Mesothelial cell of epicardium (in vitro differentiated cells): Measurements from ENCODE around the gene SEMA4D. TPM values are rescaled to one million over a fixed set of nuclear protein-coding genes. Genes with fewer than 3 reads are reported as not detected.

Experiments
- DNase-seq, 2 experiments: peaks; one replicate each; pipeline ENCODE4 v3.0.0; 2021; ENCODE audit warnings: low spot score in 2 of 2; ENCODE audit not compliant: unreplicated experiment in 2 of 2
- H3K27ac Mint-ChIP-seq: 2 replicates; pipeline ENCODE4 v1.8.0; 2021; ENCODE audit warnings: mixed read lengths
- H3K27me3 Mint-ChIP-seq: 2 replicates; pipeline ENCODE4 v1.8.0; 2021; ENCODE audit warnings: low read depth, mixed read lengths
- H3K36me3 Mint-ChIP-seq: 2 replicates; pipeline ENCODE4 v1.8.0; 2021; ENCODE audit warnings: mixed read lengths
- H3K4me1 Mint-ChIP-seq: 2 replicates; pipeline ENCODE4 v1.8.0; 2021; ENCODE audit warnings: mixed read lengths
- H3K4me3 Mint-ChIP-seq: 2 replicates; pipeline ENCODE4 v1.8.0; 2021; ENCODE audit warnings: mild to moderate bottlenecking, moderate library complexity, mixed read lengths
- H3K9me3 Mint-ChIP-seq: 2 replicates; pipeline ENCODE4 v1.8.0; 2021; ENCODE audit warnings: mixed read lengths
- total RNA-seq: library from RNA; stranded (reverse); gene quantifications from 3 replicates; pipeline ENCODE4 v1.2.1, GENCODE V29; 2021
- TF ChIP-seq, protein P1 (sequence below): fragments of 200-600 bp; sonication (generic); IDR thresholded peaks from one replicate; pipeline ENCODE4 v1.5.0; 2021; ENCODE audit warnings: antibody characterized with exemption; ENCODE audit not compliant: unreplicated experiment

Gene SEMA4D
- total RNA-seq, 1 donor from 2014 or later: 44.7 TPM

- no peak for DNase-seq
- Mint-ChIP-seq H3K27ac (no peak overlapping the region), H3K9me3 (no peaks in the 10 kb centered on the region), H3K36me3 (peaks cover 4% of the 10 kb centered on the region), H3K27me3 (no peaks in the 10 kb centered on the region), H3K4me1 (peaks cover 7% of the 10 kb centered on the region), H3K4me3 (no peak overlapping the region)
- TF ChIP-seq, protein P1, sequence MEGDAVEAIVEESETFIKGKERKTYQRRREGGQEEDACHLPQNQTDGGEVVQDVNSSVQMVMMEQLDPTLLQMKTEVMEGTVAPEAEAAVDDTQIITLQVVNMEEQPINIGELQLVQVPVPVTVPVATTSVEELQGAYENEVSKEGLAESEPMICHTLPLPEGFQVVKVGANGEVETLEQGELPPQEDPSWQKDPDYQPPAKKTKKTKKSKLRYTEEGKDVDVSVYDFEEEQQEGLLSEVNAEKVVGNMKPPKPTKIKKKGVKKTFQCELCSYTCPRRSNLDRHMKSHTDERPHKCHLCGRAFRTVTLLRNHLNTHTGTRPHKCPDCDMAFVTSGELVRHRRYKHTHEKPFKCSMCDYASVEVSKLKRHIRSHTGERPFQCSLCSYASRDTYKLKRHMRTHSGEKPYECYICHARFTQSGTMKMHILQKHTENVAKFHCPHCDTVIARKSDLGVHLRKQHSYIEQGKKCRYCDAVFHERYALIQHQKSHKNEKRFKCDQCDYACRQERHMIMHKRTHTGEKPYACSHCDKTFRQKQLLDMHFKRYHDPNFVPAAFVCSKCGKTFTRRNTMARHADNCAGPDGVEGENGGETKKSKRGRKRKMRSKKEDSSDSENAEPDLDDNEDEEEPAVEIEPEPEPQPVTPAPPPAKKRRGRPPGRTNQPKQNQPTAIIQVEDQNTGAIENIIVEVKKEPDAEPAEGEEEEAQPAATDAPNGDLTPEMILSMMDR: no peak
These were observed 76.3 kb downstream of the SEMA4D start for GRCh38 chr9:89421595-89421994.

DNA sequence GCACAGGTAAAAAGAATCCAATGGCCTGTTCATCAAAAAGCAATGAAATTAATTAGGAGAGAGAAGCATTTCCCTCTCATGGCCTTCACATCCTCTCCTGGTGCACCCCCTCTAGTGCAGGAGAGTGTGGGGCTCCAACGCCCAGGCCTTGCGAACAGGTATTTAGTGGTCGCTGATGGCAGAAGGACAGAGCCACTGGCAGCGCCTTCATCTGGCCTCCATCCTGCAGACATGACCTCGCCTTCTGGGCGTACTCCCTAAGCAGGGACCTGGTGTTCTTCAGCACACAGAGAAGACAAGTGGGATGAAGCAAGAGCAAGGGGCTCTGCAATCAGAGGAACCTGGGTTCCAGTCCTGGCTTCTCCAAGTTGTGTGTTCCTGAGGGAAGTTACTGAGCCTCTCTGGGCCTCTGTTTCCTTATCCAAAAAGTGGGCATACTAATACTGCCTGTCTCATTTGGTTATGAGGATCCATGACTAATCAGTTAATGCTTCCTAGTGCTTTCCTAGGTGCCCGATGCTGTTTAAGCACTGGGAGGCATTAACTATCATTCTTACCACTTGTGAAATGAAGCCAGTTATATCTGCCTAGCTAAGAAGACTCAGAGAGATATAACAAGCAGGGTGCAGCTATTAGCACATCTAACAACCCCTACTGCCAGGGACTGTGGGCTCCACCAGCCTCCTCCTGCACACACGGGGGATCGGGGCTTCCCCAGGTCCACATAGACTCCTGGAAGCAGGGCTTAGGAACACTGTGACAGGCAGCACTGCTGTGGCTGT, 77.3 kb downstream of the SEMA4D start:
- H3K36me3 Mint-ChIP-seq: peaks cover 4% of the 10 kb centered on the region
- DNase-seq: no peak
- no peaks in the 10 kb centered on the region for H3K9me3 Mint-ChIP-seq
- no peak overlapping the region for H3K27ac Mint-ChIP-seq
- no peak overlapping the region for H3K4me3 Mint-ChIP-seq
- TF ChIP-seq, protein P1: no peak
- H3K4me1 Mint-ChIP-seq: peaks cover 7% of the 10 kb centered on the region
- H3K27me3 Mint-ChIP-seq: no peaks in the 10 kb centered on the region

DNA sequence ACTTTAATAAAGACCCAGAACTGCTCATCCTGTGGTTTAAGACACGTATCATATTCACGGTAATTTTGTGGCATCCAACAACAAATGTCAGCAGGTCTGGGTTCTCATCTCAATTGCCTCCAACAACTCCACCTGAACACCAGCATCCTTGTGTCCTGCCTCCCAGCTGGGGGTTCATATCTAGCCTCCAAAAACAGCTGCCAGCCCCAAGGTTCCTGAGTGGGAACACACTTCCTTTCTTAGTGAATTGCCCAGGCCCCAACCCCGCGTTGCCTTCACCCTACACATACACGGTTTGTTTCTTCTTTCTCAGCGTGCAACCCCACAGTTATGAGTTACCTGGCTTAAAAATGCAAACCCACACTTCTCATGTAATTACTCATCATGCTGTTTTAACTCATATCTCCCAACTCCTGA, 77.9 kb downstream of the SEMA4D start:
- TF ChIP-seq, protein P1: no peak
- no peak overlapping the region for H3K27ac Mint-ChIP-seq
- peaks cover 4% of the 10 kb centered on the region for H3K36me3 Mint-ChIP-seq

DNA sequence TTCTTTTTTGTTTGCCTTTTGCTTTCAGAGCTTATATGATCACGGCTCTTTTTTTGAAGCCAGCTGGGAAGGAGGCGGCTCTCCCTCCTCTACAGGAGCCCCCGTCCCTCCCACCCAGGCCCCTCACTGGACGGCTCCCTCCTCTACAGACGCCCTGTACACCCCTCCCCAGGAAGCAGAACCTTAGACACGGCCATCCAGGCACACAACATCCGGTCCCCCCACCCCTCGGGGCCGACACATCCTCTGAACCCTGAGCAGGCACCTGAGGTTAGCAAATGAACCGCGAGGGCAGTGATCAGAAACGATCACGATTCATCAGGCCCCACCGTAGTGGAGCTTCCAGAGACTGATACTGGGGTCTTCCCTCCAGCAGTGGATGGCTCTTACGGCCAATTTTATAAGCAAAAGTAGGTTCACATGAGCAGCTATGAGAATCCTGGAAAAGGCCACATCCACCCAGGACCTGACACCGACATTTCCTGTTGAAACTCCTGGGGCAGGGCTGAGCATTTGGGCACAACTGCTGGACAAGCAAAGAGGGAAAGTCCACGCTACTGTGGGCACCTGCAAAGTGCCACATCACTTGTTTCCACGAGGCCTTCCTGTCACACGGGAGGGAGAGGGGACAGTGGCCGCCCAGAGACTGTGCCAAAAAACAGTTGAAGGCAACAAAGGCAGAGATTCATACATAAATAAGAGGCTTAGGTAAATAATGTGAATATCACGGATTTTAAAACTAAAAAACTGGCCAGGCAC, 78.9 kb downstream of the SEMA4D start:
- peak overlapping the region; percentile 45 for H3K27ac Mint-ChIP-seq
- H3K36me3 Mint-ChIP-seq: peaks cover 4% of the 10 kb centered on the region
- TF ChIP-seq, protein P1: no peak
- no peaks in the 10 kb centered on the region for H3K9me3 Mint-ChIP-seq
- H3K4me3 Mint-ChIP-seq: no peak overlapping the region
- DNase-seq: no peak
- peaks cover 7% of the 10 kb centered on the region for H3K4me1 Mint-ChIP-seq
- H3K27me3 Mint-ChIP-seq: no peaks in the 10 kb centered on the region

More for the DNA sequence above, 77.9 kb downstream of the SEMA4D start:
- H3K4me3 Mint-ChIP-seq: no peak overlapping the region
- H3K9me3 Mint-ChIP-seq: no peaks in the 10 kb centered on the region
- no peaks in the 10 kb centered on the region for H3K27me3 Mint-ChIP-seq
- peaks cover 7% of the 10 kb centered on the region for H3K4me1 Mint-ChIP-seq
- DNase-seq: no peak

DNA sequence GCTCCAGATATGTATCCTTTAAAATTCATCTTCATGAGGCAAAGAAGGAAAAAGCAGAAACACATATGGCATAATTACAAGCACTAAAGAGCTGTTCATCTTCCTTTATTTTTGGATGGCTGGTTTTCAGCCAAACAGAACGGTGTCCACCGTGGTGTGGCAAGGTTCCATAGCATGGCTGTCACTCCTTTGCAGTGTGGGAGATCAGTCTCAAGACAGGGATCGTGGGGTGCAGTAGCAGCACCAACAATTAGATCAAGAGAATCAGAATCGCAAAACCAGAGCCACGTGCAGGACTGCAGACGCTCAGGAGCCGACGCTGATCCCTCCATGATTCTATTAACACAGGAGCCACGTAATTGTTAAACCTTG, 79.5 kb downstream of the SEMA4D start:
- H3K27me3 Mint-ChIP-seq: no peaks in the 10 kb centered on the region
- TF ChIP-seq, protein P1: no peak
- peaks cover 7% of the 10 kb centered on the region for H3K4me1 Mint-ChIP-seq
- no peak for DNase-seq
- H3K4me3 Mint-ChIP-seq: peak overlapping the region; percentile 22
- H3K27ac Mint-ChIP-seq: peak overlapping the region; percentile 78
- no peaks in the 10 kb centered on the region for H3K9me3 Mint-ChIP-seq
- peaks cover 4% of the 10 kb centered on the region for H3K36me3 Mint-ChIP-seq
